ENCODE results near the gene ACBD6.

- no peak for TF ChIP-seq CTCF (conservative IDR thresholded peaks at IDR 0.05; ENCODE audit: low read depth, low read length)
- TF ChIP-seq EZH2 (IDR thresholded peaks at IDR 0.05; ENCODE audit: borderline replicate concordance, low read depth, low read length, poor library complexity, severe bottlenecking): no peak
Observed at GRCh38 chr1:180370597-180370996, 131.8 kb downstream of the ACBD6 start.
